Rectal smooth muscle tissue (tissue), 1 donor: ENCODE measurements around the gene CAPN8.

Source experiments
- H3K27ac ChIP-seq: one replicate; pipeline ENCODE4 v1.7.0; 2013; ENCODE audit warnings: low read depth, low read length, inconsistent platforms
- H3K27me3 ChIP-seq: one replicate; pipeline ENCODE4 v1.7.0; 2013; ENCODE audit warnings: low read length; ENCODE audit not compliant: control insufficient read depth, insufficient read depth
- H3K36me3 ChIP-seq: one replicate; pipeline ENCODE4 v1.7.0; 2013; ENCODE audit warnings: low read length; ENCODE audit not compliant: control insufficient read depth, insufficient read depth
- H3K4me1 ChIP-seq: one replicate; pipeline ENCODE4 v1.7.0; 2013; ENCODE audit warnings: low read length; ENCODE audit not compliant: control insufficient read depth, insufficient read depth
- H3K4me3 ChIP-seq: one replicate; pipeline ENCODE4 v1.7.0; 2013; ENCODE audit warnings: low read length
- H3K9ac ChIP-seq: one replicate; pipeline ENCODE4 v1.7.0; 2013; ENCODE audit warnings: low read length

Gene CAPN8

DNA sequence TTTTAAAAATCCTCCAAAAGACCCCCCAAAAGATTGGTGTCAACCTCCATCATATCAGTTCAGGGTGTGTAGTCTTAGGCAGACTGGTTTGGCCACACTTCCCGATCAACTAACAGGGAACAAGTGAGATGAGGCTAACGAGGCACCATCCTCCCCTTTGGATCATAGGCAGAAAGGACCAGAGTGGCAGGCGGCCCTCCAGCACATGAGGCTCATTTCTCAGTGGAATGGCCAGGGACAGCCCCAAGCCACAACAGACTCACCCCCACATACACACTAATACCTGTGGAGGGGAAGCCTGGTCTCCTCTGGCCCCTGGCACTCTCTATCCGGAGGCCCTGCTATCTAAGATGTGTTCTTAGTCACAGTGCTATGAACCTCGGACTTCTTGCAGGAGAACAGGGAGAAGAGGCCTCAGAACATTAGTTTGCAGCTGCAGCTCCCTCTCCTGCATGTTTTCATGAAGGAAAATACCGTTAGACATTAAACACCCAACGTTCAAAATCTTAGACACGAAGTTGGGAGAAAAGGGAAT lies 29.6 kb upstream of the CAPN8 start:
- Histone ChIP-seq H3K4me1 (no peaks in the 10 kb centered on the region), H3K9ac (no peak overlapping the region), H3K27ac (no peak overlapping the region), H3K4me3 (no peak overlapping the region), H3K27me3 (no peaks in the 10 kb centered on the region), H3K36me3 (no peaks in the 10 kb centered on the region)

GRCh38 chr1:223691121-223691520 lies 25.6 kb upstream of the CAPN8 start:
- no peaks in the 10 kb centered on the region for H3K27me3 ChIP-seq
- H3K9ac ChIP-seq = no peak overlapping the region
- H3K27ac ChIP-seq = no peak overlapping the region
- H3K4me1 ChIP-seq = no peaks in the 10 kb centered on the region
- no peak overlapping the region for H3K4me3 ChIP-seq
- no peaks in the 10 kb centered on the region for H3K36me3 ChIP-seq

DNA sequence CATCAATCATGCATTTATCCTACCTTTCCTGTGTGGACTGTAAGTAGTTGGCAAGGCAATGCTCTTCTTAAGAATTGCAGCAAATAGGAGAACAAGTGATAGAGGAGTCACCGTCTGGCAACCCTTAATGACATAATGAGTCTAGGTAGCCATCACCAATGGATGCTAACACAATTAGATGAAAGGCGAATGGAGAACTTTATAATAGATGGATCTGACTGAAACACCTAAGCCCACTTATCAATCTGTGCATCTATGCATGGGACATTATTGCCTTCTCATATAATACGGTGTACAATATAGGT lies 18.9 kb upstream of the CAPN8 start:
- H3K4me3 ChIP-seq = no peak overlapping the region
- H3K27me3 ChIP-seq = no peaks in the 10 kb centered on the region
- no peaks in the 10 kb centered on the region for H3K4me1 ChIP-seq
- H3K27ac ChIP-seq = no peak overlapping the region
- H3K9ac ChIP-seq = no peak overlapping the region
- no peaks in the 10 kb centered on the region for H3K36me3 ChIP-seq

DNA sequence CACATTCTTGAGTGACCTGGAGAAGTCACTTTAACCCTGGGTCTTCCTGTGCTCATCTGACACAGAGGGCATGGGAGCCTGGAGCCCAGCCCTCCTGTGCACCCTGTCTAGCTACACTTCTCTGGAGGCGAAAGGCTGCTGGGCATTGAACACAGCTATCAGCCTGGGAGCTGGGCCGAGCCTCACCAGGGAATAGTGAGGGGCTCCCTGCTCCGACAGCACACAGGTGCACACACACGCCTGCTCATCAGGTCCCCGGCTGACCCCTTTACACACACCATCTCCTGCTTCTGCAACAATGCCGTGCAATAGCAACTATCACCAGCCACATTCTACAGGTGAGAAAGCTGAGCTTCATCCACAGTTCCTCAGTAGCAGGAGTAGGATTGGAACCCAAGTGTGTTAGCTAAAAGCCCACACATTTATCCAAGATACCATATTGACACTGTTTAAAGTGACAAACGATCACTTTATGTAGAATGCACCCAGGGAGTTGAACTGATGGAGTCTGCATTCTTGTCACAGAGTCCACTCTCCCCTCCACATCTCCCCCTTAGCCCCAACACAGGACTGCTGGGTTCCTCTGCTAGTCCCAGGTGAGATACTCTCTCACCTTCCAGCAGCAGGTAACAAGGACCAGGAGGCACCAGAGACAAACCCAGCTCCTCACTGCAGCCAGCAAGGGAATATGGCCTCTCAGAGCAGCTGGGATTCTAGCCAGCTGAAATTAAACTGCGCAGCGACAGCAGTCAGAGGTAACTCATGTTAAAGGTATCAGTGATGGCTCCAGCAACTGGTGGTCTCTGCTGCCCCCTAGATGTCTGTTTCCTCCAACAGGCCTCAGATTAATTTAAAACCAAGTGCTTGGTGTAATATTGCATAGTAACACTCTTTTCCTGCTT lies 18.3 kb upstream of the CAPN8 start:
- no peaks in the 10 kb centered on the region for H3K27me3 ChIP-seq
- H3K9ac ChIP-seq = no peak overlapping the region
- no peak overlapping the region for H3K4me3 ChIP-seq
- no peaks in the 10 kb centered on the region for H3K4me1 ChIP-seq
- H3K27ac ChIP-seq = no peak overlapping the region
- no peaks in the 10 kb centered on the region for H3K36me3 ChIP-seq

DNA sequence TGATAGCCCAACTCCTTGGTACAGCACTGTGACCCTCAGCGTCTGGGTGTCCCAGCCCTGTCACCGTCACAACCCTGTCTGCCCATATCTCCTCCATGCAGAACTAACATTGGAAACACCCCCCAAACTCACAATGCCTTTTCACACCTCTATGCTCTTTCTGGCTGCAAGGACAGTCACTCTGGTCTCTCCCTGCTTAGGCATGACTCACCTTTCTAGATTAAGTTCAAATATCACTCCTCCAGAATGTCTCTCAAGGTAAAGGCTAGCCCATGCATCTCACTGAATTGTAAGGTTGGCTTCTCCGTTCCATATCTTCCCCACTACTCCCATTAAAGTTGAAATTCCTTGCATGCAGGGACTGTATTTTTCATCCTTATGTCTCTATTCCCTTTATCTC lies 17.0 kb upstream of the CAPN8 start:
- Histone ChIP-seq H3K9ac (no peak overlapping the region), H3K36me3 (no peaks in the 10 kb centered on the region), H3K4me3 (no peak overlapping the region), H3K27me3 (no peaks in the 10 kb centered on the region), H3K27ac (no peak overlapping the region), H3K4me1 (no peaks in the 10 kb centered on the region)

DNA sequence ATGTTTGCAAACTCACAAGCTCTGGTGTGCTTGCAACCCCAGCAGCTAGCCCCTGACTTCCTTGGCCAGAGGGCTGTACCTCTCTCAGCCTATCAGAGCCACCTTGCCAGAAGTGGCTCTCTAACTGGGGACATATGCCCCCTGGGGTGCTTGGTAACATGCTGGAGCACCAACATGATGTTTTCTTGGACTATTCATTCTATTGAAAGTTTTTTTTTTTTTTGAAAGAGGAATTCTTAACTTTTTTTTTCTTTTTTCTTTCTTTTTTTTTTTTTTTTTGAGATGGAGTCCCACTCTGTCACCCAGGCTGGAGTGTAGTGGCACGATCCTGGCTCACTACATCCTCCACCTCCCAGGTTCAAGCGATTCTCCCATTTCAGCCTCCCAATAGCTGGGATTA lies 14.7 kb upstream of the CAPN8 start:
- no peaks in the 10 kb centered on the region for H3K4me1 ChIP-seq
- H3K27ac ChIP-seq = no peak overlapping the region
- no peaks in the 10 kb centered on the region for H3K27me3 ChIP-seq
- no peaks in the 10 kb centered on the region for H3K36me3 ChIP-seq
- H3K4me3 ChIP-seq = no peak overlapping the region
- no peak overlapping the region for H3K9ac ChIP-seq

GRCh38 chr1:223678841-223679240 lies 13.3 kb upstream of the CAPN8 start:
- Histone ChIP-seq H3K36me3 (no peaks in the 10 kb centered on the region), H3K4me1 (no peaks in the 10 kb centered on the region), H3K4me3 (no peak overlapping the region), H3K27me3 (no peaks in the 10 kb centered on the region), H3K9ac (no peak overlapping the region), H3K27ac (no peak overlapping the region)

DNA sequence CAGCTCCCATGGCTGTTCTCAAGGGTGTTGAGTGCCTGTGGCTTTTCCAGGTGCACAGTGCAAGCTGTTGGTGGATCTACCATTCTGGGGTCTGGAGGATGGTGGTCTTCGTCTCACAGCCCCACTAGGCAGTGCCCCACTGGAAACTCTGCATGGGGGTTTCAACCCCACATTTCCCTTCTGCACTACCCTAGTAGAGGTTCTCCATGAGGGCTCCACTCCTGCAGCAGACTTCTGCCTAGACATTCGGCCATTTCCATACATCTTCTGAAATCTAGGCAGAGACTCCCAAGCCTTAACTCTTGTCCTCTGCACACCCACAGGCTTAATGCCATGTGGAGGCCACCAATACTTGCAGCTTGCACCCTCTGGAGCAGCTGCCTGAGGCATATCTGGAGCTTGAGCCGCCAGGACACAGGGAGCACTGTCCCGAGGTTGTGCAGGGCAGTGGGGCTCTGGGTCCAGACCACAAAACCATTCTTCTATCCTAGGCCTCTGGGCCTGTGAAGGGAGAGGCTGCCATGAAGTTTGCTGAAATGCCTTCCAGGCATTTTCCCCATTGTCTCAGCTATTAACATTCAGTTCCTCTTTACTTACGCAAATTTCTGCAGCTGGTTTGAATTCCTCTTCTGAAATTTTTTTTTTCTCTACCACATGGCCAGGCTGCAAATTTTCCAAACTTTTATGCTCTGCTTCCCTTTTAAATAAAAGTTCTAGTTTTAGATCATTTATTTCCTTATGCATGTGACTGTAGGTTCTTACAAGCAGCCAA lies 8.8 kb upstream of the CAPN8 start:
- H3K4me1 ChIP-seq = no peaks in the 10 kb centered on the region
- no peaks in the 10 kb centered on the region for H3K36me3 ChIP-seq
- H3K27ac ChIP-seq = no peak overlapping the region
- H3K9ac ChIP-seq = no peak overlapping the region
- H3K27me3 ChIP-seq = no peaks in the 10 kb centered on the region
- no peak overlapping the region for H3K4me3 ChIP-seq

DNA sequence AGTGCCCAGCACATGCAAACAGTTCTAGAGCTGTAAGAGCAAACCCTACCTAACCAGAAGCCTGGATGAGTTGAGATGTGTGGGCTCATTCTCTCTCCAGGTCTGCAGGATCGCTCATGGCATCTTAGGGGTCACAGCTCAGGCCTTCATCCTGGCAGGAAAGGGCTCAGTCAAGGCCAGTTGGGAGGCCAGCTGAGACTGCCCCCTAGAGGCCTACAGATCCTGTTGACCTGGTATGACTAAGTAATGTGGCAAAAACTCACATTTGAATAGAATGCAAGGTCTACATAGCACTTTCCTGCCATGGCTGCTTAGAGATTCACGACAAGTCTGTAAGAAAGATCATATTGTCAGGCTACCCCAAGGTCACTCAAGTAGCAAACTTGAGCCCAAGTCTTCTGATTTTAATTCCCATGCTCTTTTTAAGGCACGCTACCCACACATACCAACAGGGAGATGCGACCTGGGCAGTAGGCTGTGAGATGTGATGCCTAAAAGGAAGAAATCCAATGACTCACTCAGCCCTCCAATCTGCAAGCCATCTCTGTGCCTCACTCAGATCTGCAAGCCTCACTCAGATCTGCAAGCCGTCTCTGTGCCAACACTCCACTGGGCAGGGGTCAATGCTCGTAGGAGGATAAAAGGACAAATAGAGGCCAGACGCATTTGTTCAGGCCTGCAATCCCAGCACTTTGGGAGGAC lies 5.1 kb upstream of the CAPN8 start:
- Histone ChIP-seq H3K4me3 (no peak overlapping the region), H3K27ac (no peak overlapping the region), H3K9ac (no peak overlapping the region), H3K36me3 (no peaks in the 10 kb centered on the region), H3K4me1 (no peaks in the 10 kb centered on the region), H3K27me3 (no peaks in the 10 kb centered on the region)

DNA sequence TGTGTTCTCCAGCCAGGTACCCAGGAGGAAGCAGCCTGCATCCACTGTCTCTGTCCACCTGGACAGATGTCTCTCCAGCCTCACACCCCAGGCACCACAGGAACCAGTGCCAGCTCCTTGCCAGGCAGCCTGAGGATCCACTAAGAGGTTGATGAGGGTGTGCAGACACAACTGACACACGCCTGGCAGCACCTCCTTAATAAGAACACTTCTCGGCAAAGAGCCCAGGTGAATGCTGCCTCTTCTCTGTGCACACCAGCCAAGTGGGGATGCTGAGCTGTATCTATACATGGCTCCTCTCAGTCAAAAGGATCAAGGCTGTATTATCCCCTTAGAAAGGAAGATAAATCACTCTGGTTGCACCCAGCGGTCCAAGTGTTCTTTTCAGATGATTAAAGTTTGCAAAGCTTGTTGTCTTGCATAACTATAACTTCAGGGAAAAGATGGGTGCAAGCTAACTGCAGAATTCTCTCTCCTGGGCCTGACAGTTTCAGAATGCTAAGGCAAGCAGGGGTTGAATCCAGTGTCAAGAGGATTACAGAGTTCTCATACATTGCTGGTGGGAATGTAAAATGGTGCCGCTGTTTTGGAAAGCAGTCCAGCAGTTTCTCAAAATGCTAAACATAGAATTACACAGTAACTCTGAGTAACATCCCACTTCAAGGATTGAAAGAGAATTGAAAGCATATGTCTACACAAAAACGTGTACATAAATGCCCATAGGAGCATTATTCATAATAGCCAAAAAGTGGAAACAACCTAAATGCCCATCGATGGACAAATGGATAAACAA lies 3.7 kb upstream of the CAPN8 start:
- H3K4me1 ChIP-seq = no peaks in the 10 kb centered on the region
- H3K27ac ChIP-seq = no peak overlapping the region
- no peaks in the 10 kb centered on the region for H3K36me3 ChIP-seq
- H3K27me3 ChIP-seq = no peaks in the 10 kb centered on the region
- H3K4me3 ChIP-seq = no peak overlapping the region
- no peak overlapping the region for H3K9ac ChIP-seq

DNA sequence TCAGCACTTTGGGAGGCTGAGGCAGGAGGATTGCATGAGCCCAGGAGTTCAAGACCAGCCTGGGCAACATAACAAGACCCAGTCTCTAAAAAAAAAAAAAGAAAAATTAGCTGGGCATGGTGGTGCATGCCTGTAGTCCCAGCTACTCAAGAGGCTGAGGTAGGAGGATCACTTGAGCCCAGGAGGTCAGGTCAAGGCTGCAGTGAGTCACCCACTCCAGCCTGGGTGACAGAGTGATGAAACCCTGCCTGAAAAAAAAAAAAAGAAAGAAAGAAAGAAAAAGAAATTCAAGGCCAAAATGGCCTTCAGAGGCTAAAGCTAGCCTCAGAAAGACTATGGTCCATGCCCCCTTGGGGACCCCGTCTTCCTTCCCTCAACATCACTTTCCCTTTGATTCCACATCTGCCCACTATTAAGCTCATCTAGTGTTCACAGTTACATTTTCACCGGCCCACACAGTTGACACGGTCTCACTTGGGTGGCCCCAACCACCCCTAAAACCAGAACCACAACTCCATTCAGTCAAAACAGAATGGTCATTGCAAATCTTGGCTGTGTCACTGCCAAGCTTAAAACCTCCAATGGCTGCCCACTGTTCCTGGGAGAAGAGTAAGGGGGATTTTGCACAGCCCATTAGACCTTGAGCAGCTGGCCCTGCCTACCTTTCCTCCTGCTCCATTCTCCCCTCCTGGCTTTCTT lies 2.1 kb upstream of the CAPN8 start:
- no peak overlapping the region for H3K27ac ChIP-seq
- no peaks in the 10 kb centered on the region for H3K27me3 ChIP-seq
- no peaks in the 10 kb centered on the region for H3K36me3 ChIP-seq

More for the DNA sequence above, 2.1 kb upstream of the CAPN8 start:
- Histone ChIP-seq H3K4me3 (no peak overlapping the region), H3K4me1 (no peaks in the 10 kb centered on the region), H3K9ac (no peak overlapping the region)
